ENCODE data around the gene ELOB. TPM values are rescaled to one million over a fixed set of nuclear protein-coding genes. Genes with fewer than 3 reads are reported as not detected.
A peak's percentile ranks its signal among the peaks of the same experiment; 100 is the strongest.

ELOB gene
- total and polyA plus RNA-seq, 10 of the 15 experiments (the other 5 are each of a cell fraction or from before 2014, with no cell fraction given) = 86.9 to 823 (median 263) TPM

DNA sequence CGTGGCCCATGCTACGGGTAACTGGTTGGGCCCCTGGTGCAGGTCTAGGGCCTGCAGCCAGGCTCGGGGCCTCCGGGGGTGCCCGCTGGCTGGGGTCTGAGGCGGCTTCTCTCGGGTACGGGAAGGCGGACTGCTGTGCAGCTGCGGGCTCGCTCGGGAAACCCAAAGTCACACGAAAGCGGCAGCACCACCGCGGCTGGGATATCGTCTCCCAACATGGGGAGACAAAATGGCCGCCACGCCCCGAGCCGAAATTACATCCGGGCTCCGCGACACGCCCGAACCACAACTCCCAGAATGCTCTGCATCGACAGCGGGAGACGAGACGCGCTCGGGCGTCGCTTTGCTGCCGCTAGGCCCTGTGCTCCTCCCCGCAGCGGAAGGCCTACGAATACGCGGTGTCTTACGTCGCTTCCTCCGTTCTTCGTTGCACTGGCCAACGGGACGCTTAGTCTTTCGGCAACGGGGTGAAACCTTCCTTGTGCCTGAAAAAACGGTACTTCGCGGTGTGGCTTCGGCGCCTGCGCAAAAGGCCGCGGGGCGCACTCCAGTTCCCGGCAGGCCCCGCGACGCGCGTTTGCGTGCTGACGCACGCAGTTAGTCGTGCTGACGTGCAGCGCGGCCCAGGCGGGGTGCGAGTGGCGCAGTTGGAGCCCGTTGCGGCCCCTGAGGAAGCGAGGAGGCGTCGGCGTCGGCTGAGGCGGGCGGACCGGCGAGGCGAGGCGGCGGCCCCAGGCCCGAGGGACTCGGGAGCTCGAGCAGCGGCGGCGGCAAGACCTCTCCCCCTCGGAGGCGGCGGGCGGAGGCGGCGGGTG is 24.8 kb downstream of the ELOB start, which contains the start of gene SRRM2 (continued):
- TF ChIP-seq, protein P1, sequence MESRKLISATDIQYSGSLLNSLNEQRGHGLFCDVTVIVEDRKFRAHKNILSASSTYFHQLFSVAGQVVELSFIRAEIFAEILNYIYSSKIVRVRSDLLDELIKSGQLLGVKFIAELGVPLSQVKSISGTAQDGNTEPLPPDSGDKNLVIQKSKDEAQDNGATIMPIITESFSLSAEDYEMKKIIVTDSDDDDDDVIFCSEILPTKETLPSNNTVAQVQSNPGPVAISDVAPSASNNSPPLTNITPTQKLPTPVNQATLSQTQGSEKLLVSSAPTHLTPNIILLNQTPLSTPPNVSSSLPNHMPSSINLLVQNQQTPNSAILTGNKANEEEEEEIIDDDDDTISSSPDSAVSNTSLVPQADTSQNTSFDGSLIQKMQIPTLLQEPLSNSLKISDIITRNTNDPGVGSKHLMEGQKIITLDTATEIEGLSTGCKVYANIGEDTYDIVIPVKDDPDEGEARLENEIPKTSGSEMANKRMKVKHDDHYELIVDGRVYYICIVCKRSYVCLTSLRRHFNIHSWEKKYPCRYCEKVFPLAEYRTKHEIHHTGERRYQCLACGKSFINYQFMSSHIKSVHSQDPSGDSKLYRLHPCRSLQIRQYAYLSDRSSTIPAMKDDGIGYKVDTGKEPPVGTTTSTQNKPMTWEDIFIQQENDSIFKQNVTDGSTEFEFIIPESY (IDR thresholded peaks at IDR 0.05) = no peak
- TF ChIP-seq NR2F1 (conservative IDR thresholded peaks at IDR 0.05) (peak; percentile 71; the same call in 1 of the 2 replicates), RCOR1 (conservative IDR thresholded peaks at IDR 0.05; ENCODE audit: low read depth, low read length) (no peak), SP1 (IDR thresholded peaks at IDR 0.05; ENCODE audit: low read depth, low read length) (no peak), TBL1XR1 (IDR thresholded peaks at IDR 0.05; ENCODE audit: low read depth, low read length) (no peak), SUZ12 (IDR thresholded peaks at IDR 0.05; ENCODE audit: unreplicated experiment) (no peak), TCF7 (IDR thresholded peaks at IDR 0.05; ENCODE audit: borderline replicate concordance) (no peak), YY1 (IDR thresholded peaks at IDR 0.05; ENCODE audit: low read depth, low read length) (peak; percentile 99), PAX5 (IDR thresholded peaks at IDR 0.05; ENCODE audit: borderline replicate concordance, low read depth, low read length) (0 out of 2 replicates have a peak, but pooled peaks have one; percentile 25), EZH2 (IDR thresholded peaks at IDR 0.05; ENCODE audit: borderline replicate concordance, control insufficient read depth, low read depth, low read length) (no peak), POU2F2 (IDR thresholded peaks at IDR 0.05; ENCODE audit: borderline replicate concordance, low read depth, low read length) (peak; percentile 41; the same call in 1 of the 3 replicates), RAD21 (IDR thresholded peaks at IDR 0.05; ENCODE audit: insufficient read depth, low read depth, low read length) (no peak), MYC (IDR thresholded peaks at IDR 0.05; ENCODE audit: insufficient read depth, insufficient read length, insufficient replicate concordance, low read length, severe bottlenecking) (peak; percentile 14), EP300 (IDR thresholded peaks at IDR 0.05; ENCODE audit: borderline replicate concordance in 1 of 2, control insufficient read depth in 1 of 2, low read depth in 2 of 2, low read length in 2 of 2) (no peak), ETV6 (conservative IDR thresholded peaks at IDR 0.05 in 1 of 2, IDR thresholded peaks at IDR 0.05 in 1 of 2; ENCODE audit: borderline replicate concordance in 1 of 2, low read depth in 1 of 2) (no peak), RELA (IDR thresholded peaks at IDR 0.05; ENCODE audit: borderline replicate concordance, partially characterized antibody) (peak; percentile 16), TCF3 (IDR thresholded peaks at IDR 0.05; ENCODE audit: borderline replicate concordance, insufficient read depth, low read depth, low read length) (peak; percentile 76; the same call in 1 of the 2 replicates), NRF1 (conservative IDR thresholded peaks at IDR 0.05; ENCODE audit: low read depth, low read length) (peak; percentile 47), ZNF217 (IDR thresholded peaks at IDR 0.05) (no peak; the same call in 1 of the 2 replicates), NR2C2 (IDR thresholded peaks at IDR 0.05; ENCODE audit: borderline replicate concordance, control insufficient read depth, insufficient read length, low read depth) (no peak)
- TF ChIP-seq, protein P2, sequence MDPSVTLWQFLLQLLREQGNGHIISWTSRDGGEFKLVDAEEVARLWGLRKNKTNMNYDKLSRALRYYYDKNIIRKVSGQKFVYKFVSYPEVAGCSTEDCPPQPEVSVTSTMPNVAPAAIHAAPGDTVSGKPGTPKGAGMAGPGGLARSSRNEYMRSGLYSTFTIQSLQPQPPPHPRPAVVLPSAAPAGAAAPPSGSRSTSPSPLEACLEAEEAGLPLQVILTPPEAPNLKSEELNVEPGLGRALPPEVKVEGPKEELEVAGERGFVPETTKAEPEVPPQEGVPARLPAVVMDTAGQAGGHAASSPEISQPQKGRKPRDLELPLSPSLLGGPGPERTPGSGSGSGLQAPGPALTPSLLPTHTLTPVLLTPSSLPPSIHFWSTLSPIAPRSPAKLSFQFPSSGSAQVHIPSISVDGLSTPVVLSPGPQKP (IDR thresholded peaks at IDR 0.05; ENCODE audit: low read depth, low read length) = no peak; the same call in 1 of the 2 replicates
- TF ChIP-seq, protein P3, sequence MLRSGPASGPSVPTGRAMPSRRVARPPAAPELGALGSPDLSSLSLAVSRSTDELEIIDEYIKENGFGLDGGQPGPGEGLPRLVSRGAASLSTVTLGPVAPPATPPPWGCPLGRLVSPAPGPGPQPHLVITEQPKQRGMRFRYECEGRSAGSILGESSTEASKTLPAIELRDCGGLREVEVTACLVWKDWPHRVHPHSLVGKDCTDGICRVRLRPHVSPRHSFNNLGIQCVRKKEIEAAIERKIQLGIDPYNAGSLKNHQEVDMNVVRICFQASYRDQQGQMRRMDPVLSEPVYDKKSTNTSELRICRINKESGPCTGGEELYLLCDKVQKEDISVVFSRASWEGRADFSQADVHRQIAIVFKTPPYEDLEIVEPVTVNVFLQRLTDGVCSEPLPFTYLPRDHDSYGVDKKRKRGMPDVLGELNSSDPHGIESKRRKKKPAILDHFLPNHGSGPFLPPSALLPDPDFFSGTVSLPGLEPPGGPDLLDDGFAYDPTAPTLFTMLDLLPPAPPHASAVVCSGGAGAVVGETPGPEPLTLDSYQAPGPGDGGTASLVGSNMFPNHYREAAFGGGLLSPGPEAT (IDR thresholded peaks at IDR 0.05; ENCODE audit: low read depth) = peak; percentile 91
- TF ChIP-seq, protein P4, sequence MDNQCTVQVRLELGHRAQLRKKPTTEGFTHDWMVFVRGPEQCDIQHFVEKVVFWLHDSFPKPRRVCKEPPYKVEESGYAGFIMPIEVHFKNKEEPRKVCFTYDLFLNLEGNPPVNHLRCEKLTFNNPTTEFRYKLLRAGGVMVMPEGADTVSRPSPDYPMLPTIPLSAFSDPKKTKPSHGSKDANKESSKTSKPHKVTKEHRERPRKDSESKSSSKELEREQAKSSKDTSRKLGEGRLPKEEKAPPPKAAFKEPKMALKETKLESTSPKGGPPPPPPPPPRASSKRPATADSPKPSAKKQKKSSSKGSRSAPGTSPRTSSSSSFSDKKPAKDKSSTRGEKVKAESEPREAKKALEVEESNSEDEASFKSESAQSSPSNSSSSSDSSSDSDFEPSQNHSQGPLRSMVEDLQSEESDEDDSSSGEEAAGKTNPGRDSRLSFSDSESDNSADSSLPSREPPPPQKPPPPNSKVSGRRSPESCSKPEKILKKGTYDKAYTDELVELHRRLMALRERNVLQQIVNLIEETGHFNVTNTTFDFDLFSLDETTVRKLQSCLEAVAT (IDR thresholded peaks at IDR 0.05) = no peak
